ENCODE results near the gene MC1R.
"Not testable (repeated sequence)": the region's sequence is repeated elsewhere in the genome, so short reads cannot be mapped to it uniquely, and the experiment has no call there.

The MC1R gene

GRCh38 chr16:89918453-89919347 lies at the start of gene MC1R:
Gene MC1R (plus strand): TSS chr16:89918862. CDS start chr16:89919259, 397 bp downstream.
- DNase-seq = peak; percentile 24

- no peak for DNase-seq
These were observed 48.8 kb upstream of the MC1R start for GRCh38 chr16:89869911-89870310.

- no peak for DNase-seq
These were observed 48.2 kb upstream of the MC1R start for GRCh38 chr16:89870440-89870839.

GRCh38 chr16:89871895-89872294 lies 46.8 kb upstream of the MC1R start:
- DNase-seq = no peak

GRCh38 chr16:89873109-89873971 lies 45.3 kb upstream of the MC1R start, which contains the start of gene TCF25:
Gene TCF25 (plus strand): TSS chr16:89873592. CDS start chr16:89873668, 76 bp downstream.
- peak; percentile 66 for DNase-seq

- DNase-seq = peak; percentile 64
These were observed 44.5 kb upstream of the MC1R start for GRCh38 chr16:89873972-89874689.

- DNase-seq = not testable (repeated sequence)
These were observed 39.5 kb upstream of the MC1R start for GRCh38 chr16:89879123-89879522.

GRCh38 chr16:89880477-89881367 lies 37.9 kb upstream of the MC1R start:
- DNase-seq = no peak

GRCh38 chr16:89881368-89881730 lies 37.3 kb upstream of the MC1R start:
- DNase-seq = no peak

GRCh38 chr16:89883346-89884040 lies 35.2 kb upstream of the MC1R start:
- no peak for DNase-seq

- no peak for DNase-seq
These were observed 34.6 kb upstream of the MC1R start for GRCh38 chr16:89884041-89884421.

- no peak for DNase-seq
These were observed 31.4 kb upstream of the MC1R start for GRCh38 chr16:89887243-89887642.

- no peak for DNase-seq
These were observed 28.5 kb upstream of the MC1R start for GRCh38 chr16:89890200-89890599.

- DNase-seq = no peak
These were observed 27.6 kb upstream of the MC1R start for GRCh38 chr16:89890886-89891657.

GRCh38 chr16:89892055-89892630 lies 26.5 kb upstream of the MC1R start:
- DNase-seq = no peak

- no peak for DNase-seq
These were observed 26.0 kb upstream of the MC1R start for GRCh38 chr16:89892635-89893034.

- no peak for DNase-seq
These were observed 24.8 kb upstream of the MC1R start for GRCh38 chr16:89893642-89894548.

GRCh38 chr16:89895482-89896250 lies 23.0 kb upstream of the MC1R start:
- no peak for DNase-seq

Data from GF-D8 (cell line).